Activated T-cell treated with anti-CD3 and anti-CD28 coated beads, Interleukin-2, amount 50 U/mL, for 72 hours (primary cell): Measurements from ENCODE around the gene KCNC4. TPM values are rescaled to one million over a fixed set of nuclear protein-coding genes. Genes with fewer than 3 reads are reported as not detected.
A peak's percentile ranks its signal among the peaks of the same experiment; 100 is the strongest.

Experiments used
- ATAC-seq, 2 donors: fragments of 150-1000 bp; cut with Tn5 transposase; replicated peaks in 1 of 2; 2 replicates each; pipeline ENCODE4 v1.10.0; 2021; ENCODE audit warnings: moderate library complexity in 2 of 2, mild to moderate bottlenecking in 1 of 2
- DNase-seq, 2 donors: peaks; one replicate each; pipeline ENCODE4 v3.0.0; 2021 to 2022; ENCODE audit warnings: mixed read lengths in 1 of 2
- H3K27ac Mint-ChIP-seq: one replicate; pipeline ENCODE4 v1.8.0; 2022; ENCODE audit warnings: mild to moderate bottlenecking, moderate library complexity, mixed read lengths
- H3K27me3 Mint-ChIP-seq: one replicate; pipeline ENCODE4 v1.8.0; 2022; ENCODE audit warnings: low read depth, mixed read lengths
- H3K36me3 Mint-ChIP-seq, 2 donors: one replicate each; pipeline ENCODE4 v1.8.0; 2022; ENCODE audit warnings: mixed read lengths in 2 of 2, mild to moderate bottlenecking in 1 of 2; ENCODE audit not compliant: insufficient read depth in 2 of 2
- H3K4me1 Mint-ChIP-seq: one replicate; pipeline ENCODE4 v1.8.0; 2022; ENCODE audit warnings: low read depth, mixed read lengths
- H3K4me3 Mint-ChIP-seq, 2 donors: one replicate each; pipeline ENCODE4 v1.8.0; 2022; ENCODE audit warnings: mild to moderate bottlenecking in 2 of 2, mixed read lengths in 2 of 2, moderate library complexity in 2 of 2
- H3K9me3 Mint-ChIP-seq, 2 donors: one replicate each; pipeline ENCODE4 v1.8.0; 2022; ENCODE audit warnings: mixed read lengths in 2 of 2
- total RNA-seq, 2 donors: library from RNA; stranded (reverse); gene quantifications; one replicate each; pipeline ENCODE4 v1.2.3, GENCODE V29; 2022

The KCNC4 gene
- 10 to 100 TPM; 19.8 to 28.9 TPM for total RNA-seq

DNA sequence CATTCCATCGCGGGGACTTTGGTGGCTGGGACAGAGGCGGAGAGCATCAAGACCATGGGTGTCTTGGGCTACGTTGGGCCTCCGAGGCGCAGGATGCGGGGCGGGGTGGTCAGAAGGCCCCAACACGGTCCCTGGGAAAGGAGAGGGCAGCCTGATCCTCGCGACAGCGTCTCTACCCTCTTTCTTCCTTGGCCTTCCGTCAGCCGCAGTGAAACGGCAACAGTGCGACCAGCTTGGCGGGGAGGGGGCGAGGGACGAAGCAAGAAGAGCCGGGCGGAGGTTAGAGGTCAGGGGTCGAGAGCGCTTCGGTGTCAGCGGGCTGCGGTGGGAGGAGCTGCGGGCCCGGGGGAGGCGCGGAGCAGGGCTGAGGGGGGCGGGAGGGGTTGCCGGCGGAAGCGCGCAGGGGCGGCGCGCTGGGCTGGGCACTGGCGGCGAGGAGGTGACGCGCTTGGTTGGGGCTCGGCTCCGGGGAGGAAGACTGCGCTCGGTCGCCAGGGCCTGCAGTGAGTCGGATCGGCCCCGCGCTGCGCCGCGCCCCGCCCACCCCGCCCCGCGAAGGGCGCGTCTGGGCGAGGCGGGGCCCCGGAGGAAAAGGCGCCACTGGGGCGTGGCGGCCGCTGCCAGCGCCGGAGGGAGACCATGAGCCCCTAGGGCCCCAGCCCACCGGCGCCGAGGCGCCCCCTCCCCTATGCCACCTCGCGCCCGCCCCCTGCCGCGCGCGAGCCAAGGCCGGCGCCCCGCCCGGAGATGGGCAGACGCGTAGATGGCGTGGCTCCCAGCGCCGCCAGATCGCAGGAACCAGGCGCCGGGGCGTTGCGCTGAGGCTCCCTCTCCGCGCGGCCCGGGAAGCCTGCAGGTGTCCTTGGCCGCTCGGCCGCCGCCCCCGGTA is at the start of gene KCNC4:
Gene KCNC4, plus strand, starts transcription at position 600 of the 889 bp plus-strand sequence. CDS start 1,186 bp downstream, outside the sequence.
- ATAC-seq (peak; percentile 84 to 88), DNase-seq (peak; percentile 93)
- Mint-ChIP-seq H3K4me3 (peak within 1 kb of the TSS; percentile 90 to 97), H3K4me1 (peaks cover 53% of the 10 kb centered on the region), H3K27ac (peak within 1 kb of the TSS; percentile 56), H3K9me3 (no peaks in the 10 kb centered on the region), H3K36me3 (peaks cover 6 to 7% of the 10 kb centered on the region in 2 donors), H3K27me3 (peaks cover 5% of the 10 kb centered on the region)

DNA sequence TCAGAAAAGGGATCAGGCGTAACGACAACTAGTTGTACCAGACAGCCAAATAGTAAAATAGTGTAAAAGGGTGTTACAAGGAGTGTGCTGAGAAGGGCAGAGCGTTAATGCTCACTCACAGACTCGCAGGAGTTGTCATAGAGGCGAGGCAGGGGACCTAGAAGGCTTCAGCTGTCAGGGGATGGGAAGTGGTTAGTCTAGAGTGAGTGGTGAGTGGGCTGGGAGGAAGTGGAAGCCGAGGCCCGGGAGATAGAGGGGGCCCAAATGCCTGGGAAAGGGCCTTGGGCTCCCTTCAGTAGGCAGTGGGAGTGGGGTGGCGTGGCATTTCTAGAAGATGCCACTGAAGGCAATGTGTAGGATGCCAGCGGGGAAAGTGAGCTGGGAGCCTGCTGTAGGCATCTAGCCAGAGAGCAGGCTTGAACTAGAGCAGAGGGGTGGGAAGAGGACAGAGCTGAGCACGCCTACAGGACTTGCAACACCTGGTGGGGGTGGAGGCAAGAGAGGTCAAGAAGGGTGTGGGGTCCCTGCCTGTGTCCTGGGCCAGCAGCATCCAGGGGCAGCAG is 49.5 kb upstream of the KCNC4 start:
- Mint-ChIP-seq H3K27me3 (peaks cover 41% of the 10 kb centered on the region), H3K36me3 (peaks cover 0 to 3% of the 10 kb centered on the region in 2 donors), H3K27ac (no peak overlapping the region), H3K4me1 (peaks cover 8% of the 10 kb centered on the region), H3K4me3 (no peak overlapping the region), H3K9me3 (no peaks in the 10 kb centered on the region)
- no peak for ATAC-seq
- DNase-seq, result no peak

DNA sequence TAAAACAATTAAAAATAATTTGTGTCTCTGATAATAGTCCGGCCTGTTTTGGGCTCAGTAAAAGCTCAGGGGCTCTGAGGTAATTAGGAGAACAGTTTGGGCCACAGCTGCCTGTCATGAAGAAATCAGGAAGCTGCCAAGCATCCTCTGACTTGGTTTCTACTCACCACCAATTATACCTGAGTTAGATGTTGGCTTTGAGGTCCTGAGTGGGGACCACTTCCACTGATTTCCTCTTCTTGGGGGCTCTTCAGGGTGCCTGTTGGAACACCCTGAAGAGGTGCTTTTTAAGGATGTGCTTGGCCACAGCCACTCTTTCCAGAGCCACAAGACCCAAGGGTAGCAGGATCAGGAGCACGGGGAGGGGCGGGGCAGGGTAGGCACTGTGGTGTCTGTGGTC is 48.9 kb upstream of the KCNC4 start:
- H3K27me3 Mint-ChIP-seq, result peaks cover 36% of the 10 kb centered on the region
- ATAC-seq, result no peak
- peaks cover 8% of the 10 kb centered on the region for H3K4me1 Mint-ChIP-seq
- DNase-seq, result no peak
- no peak overlapping the region for H3K4me3 Mint-ChIP-seq
- peaks cover 0 to 3% of the 10 kb centered on the region in 2 donors for H3K36me3 Mint-ChIP-seq
- H3K27ac Mint-ChIP-seq, result no peak overlapping the region
- no peaks in the 10 kb centered on the region for H3K9me3 Mint-ChIP-seq

DNA sequence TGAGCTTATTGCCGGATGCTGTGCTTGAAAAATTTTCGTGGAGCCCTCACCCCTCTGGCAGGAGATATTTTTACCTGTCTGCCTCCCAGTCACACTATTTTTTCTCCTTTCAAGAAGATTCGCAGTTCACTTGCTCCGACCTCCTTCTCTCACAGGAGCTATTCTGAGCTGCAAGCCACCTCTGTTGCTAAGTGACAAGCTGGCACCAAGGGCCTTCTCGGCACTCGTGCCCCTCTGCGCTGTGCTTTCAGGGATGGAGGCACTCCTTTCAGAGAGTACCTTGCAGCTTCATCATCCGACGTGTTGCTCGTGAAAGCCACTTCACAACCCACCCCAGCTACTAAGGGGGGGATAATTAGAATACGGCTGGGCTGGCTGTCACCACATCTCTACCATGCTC is 48.3 kb upstream of the KCNC4 start:
- no peaks in the 10 kb centered on the region for H3K9me3 Mint-ChIP-seq
- no peak overlapping the region for H3K27ac Mint-ChIP-seq
- H3K36me3 Mint-ChIP-seq, result peaks cover 0 to 3% of the 10 kb centered on the region in 2 donors
- H3K4me3 Mint-ChIP-seq, result no peak overlapping the region
- peaks cover 8% of the 10 kb centered on the region for H3K4me1 Mint-ChIP-seq
- H3K27me3 Mint-ChIP-seq, result peaks cover 30% of the 10 kb centered on the region
- DNase-seq (no peak), ATAC-seq (no peak)

DNA sequence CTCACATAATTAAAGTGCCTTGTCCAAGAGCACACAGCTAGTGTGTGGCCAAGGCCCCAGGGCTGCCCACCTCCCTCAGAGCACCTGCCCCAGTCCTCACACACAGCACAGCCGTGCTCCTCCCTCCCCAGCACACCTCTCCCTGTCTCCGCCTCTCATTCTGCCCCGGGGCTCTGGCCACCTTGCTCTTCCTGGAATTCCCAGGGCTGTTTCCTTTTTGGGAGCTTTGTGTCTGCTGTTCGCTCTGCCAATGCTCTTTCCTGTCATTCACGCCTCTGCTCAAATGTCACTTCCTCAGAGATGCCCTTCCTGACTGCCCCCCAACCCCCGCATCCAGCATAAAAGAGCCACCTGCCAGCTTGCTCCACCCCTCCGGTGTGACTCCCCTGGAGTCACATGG is 46.5 kb upstream of the KCNC4 start:
- Mint-ChIP-seq H3K4me1 (peaks cover 8% of the 10 kb centered on the region), H3K27me3 (peaks cover 18% of the 10 kb centered on the region), H3K9me3 (no peaks in the 10 kb centered on the region), H3K36me3 (no peaks in the 10 kb centered on the region), H3K27ac (no peak overlapping the region), H3K4me3 (no peak overlapping the region)
- DNase-seq (no peak), ATAC-seq (no peak)

DNA sequence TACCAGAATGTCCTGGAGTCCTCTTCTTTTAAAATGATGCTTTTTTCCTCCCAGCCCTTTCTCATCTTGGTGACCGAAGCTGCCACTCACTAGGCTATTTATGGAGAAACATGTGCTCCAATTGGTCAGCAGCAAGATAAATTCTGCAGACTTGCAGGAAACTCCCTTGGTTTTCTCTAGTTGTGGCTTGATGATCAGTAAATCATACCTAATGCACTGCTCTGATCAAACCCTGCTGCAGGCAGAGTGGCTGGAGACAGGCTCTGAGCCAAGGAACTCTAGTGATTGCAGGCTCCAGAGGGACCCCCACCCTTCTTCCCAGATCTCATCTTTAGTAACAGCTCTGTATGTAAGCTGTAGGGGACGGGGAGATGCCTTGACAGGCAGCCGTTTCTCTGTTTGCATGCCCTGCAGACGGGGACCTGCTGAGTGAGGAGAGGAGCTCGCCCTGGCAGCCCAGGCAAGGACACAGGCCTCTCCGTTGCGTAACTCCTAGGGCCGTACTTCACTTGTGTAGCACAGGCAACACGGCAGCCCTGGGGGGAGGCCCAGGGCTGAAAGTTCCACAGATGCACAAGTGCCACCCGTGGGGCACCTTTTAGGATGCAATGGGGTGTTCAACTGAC is 45.3 kb upstream of the KCNC4 start:
- H3K36me3 Mint-ChIP-seq, result no peaks in the 10 kb centered on the region
- no peak overlapping the region for H3K4me3 Mint-ChIP-seq
- no peak overlapping the region for H3K27ac Mint-ChIP-seq
- H3K4me1 Mint-ChIP-seq, result peaks cover 8% of the 10 kb centered on the region
- DNase-seq (no peak), ATAC-seq (no peak)
- H3K27me3 Mint-ChIP-seq, result peaks cover 12% of the 10 kb centered on the region
- no peaks in the 10 kb centered on the region for H3K9me3 Mint-ChIP-seq

DNA sequence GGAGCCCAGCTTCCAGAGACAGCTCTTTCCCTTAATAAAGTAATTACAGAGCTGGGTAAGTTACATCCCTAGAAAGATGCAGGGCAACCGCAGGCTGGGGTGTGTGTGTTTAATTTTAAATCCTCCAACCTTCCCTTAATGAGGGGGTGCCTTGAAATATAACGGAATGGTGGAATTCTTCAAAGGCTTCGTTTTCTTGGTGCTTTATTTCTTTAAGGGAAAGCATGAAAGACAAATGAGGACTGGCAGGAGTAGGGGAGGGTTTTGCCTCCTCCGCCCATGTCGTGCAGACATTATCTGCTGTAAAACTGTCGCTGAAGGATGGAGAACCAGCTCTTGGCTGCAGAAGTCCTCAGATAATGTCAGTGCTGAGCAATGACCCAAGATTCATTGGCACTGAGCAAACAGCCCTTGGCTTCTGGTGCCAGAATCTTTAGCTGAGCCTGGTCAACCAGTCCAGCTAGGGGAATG is 44.3 kb upstream of the KCNC4 start:
- no peak for DNase-seq
- H3K36me3 Mint-ChIP-seq, result no peaks in the 10 kb centered on the region
- no peak for ATAC-seq
- no peak overlapping the region for H3K27ac Mint-ChIP-seq
- no peak overlapping the region for H3K4me3 Mint-ChIP-seq
- peaks cover 4% of the 10 kb centered on the region for H3K4me1 Mint-ChIP-seq
- peaks cover 2% of the 10 kb centered on the region for H3K27me3 Mint-ChIP-seq
- H3K9me3 Mint-ChIP-seq, result no peaks in the 10 kb centered on the region

DNA sequence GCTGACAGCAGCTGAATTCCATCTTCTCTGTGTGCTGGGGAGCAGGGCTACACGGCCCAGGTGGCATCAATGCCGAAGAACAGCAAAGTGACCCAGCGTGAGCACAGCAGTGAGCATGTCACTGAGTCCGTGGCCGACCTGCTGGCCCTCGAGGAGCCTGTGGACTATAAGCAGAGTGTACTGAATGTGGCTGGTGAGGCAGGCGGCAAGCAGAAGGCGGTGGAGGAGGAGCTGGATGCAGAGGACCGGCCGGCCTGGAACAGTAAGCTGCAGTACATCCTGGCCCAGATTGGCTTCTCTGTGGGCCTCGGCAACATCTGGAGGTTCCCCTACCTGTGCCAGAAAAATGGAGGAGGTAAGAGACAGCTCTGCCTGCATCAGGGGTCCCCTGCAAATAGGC is 43.3 kb upstream of the KCNC4 start:
- H3K27ac Mint-ChIP-seq, result no peak overlapping the region
- no peaks in the 10 kb centered on the region for H3K36me3 Mint-ChIP-seq
- peaks cover 4% of the 10 kb centered on the region for H3K4me1 Mint-ChIP-seq
- H3K9me3 Mint-ChIP-seq, result no peaks in the 10 kb centered on the region
- DNase-seq (no peak), ATAC-seq (no peak)
- no peak overlapping the region for H3K4me3 Mint-ChIP-seq
- H3K27me3 Mint-ChIP-seq, result no peaks in the 10 kb centered on the region

DNA sequence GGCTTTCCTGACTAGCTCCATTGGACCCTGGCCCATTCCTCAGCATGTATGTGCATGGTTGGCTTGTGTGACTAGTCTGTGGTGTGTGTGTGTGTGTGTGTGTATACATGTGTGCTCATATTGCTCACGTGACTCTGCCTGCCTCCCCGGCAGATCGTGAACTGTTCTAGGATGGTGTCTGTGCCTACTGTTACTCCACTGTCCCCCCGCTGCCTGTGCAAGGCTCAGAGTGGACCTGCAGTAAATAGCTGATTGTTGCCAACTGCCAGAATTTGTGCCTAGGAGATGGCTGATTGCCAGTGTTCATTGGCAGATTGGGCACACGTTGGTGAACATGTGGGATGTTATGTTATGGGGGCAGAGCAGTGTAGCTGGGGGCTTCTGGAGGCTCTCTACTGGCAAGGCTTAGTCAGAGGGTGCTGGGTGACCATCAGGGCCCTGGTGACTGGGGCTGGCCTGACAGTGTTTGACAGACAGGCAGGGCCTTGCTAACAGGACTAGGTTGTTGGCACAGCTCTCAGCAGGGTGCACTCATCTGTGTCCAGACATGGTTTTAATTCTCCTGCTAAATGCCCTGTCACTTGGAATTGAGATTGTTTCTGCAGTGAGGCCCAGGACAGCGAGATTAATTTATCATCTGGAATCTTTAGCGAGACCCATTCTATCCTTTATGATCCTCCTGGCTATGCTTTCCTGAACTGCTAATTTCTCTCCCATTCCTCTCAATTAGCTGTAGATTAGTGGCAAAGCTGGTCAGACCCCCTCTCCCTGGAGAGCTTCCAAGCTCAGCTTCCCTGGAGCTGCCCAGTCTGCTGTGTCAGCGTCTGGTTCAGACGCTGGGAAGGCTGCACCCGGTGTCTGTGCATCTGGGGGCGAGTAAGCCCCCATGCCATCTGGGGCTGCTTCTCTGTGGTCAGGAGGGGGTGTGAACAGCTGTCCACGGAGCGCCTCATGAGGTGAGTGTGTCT is 39.1 kb upstream of the KCNC4 start:
- H3K27me3 Mint-ChIP-seq, result no peaks in the 10 kb centered on the region
- no peak overlapping the region for H3K27ac Mint-ChIP-seq
- DNase-seq (no peak), ATAC-seq (no peak)
- H3K36me3 Mint-ChIP-seq, result no peaks in the 10 kb centered on the region
- no peak overlapping the region for H3K4me3 Mint-ChIP-seq
- no peaks in the 10 kb centered on the region for H3K9me3 Mint-ChIP-seq
- no peaks in the 10 kb centered on the region for H3K4me1 Mint-ChIP-seq

DNA sequence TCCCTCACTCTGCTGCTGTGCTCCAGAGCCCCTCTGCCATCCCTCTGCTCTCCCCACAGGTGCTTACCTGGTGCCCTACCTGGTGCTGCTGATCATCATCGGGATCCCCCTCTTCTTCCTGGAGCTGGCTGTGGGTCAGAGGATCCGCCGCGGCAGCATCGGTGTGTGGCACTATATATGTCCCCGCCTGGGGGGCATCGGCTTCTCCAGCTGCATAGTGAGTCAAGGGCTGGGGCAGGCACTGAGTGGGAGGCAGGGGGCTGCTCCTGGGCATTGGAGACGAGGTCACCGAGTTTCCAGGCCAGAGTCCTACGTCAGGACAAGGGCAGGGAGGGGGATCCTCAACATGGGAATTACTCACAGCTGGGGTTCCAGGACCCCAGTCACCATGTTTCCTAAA is 38.1 kb upstream of the KCNC4 start:
- Mint-ChIP-seq H3K27ac (no peak overlapping the region), H3K4me3 (no peak overlapping the region), H3K9me3 (no peaks in the 10 kb centered on the region), H3K36me3 (no peaks in the 10 kb centered on the region), H3K27me3 (no peaks in the 10 kb centered on the region), H3K4me1 (no peaks in the 10 kb centered on the region)
- no peak for DNase-seq
- no peak for ATAC-seq

DNA sequence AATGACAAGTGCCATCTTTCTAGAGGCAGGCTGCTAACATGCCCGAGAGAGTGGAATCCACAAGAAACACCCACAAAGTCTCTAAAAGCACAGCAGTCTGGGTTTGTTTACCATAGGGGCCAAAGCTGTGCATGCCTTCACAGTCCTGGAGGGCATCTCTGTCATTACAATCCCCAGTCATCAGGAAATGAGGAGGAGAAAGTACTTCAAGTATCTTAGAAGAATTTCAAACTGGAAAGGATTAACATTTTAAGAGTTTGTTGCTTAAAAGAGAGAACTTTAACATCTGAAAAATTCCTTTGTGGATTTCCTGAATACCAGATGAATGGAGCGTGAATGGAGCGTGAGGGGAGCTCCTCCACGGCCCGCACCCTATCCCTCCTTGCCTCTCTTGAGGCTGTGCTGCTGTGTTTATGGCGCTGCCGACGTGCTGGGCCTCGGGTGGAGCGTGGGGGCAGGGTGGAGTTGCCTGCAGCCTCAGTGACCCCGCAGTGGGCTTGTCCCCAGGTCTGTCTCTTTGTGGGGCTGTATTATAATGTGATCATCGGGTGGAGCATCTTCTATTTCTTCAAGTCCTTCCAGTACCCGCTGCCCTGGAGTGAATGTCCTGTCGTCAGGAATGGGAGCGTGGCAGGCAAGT is 36.5 kb upstream of the KCNC4 start:
- DNase-seq (no peak), ATAC-seq (no peak)
- H3K27ac Mint-ChIP-seq, result no peak overlapping the region
- H3K4me3 Mint-ChIP-seq, result no peak overlapping the region
- H3K4me1 Mint-ChIP-seq, result no peaks in the 10 kb centered on the region
- no peaks in the 10 kb centered on the region for H3K27me3 Mint-ChIP-seq
- H3K36me3 Mint-ChIP-seq, result no peaks in the 10 kb centered on the region
- no peaks in the 10 kb centered on the region for H3K9me3 Mint-ChIP-seq

DNA sequence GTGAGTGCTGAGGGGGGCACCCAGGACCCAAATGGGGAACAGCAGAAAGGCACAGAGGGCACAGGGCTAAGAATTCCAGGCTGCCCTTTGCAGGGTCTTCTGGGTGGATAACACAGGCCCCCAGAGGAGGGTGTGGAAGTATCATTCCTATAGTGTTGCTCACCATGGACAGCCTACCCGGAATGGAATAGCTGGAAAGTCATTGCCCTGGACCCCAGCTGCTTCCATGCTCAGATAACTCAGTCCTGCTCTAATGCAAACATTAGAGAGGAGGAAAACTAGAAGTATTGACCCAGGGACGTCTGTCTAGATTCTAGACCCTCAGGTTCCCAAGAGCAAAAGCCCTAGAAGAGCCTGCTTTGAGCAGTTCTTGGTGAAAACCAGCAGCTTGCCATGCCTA is 35.2 kb upstream of the KCNC4 start:
- H3K4me1 Mint-ChIP-seq, result no peaks in the 10 kb centered on the region
- no peak overlapping the region for H3K27ac Mint-ChIP-seq
- H3K27me3 Mint-ChIP-seq, result no peaks in the 10 kb centered on the region
- DNase-seq (no peak), ATAC-seq (no peak)
- H3K4me3 Mint-ChIP-seq, result no peak overlapping the region
- H3K36me3 Mint-ChIP-seq, result no peaks in the 10 kb centered on the region
- no peaks in the 10 kb centered on the region for H3K9me3 Mint-ChIP-seq
